SK-N-SH treated with all-trans-retinoic acid at 6 μM for 48 hours (cell line): ENCODE results near the gene FLRT3.

Experiments used
- ARNTL ChIP-seq: fragments of 450-650 bp; formaldehyde crosslinking; IDR thresholded peaks from 2 replicates; pipeline ENCODE4 v1.5.0; 2020; ENCODE audit warnings: low read depth, mild to moderate bottlenecking, moderate library complexity, borderline replicate concordance
- GLIS3 ChIP-seq: fragments of 250-450 bp; sonication (Bioruptor Pico); IDR thresholded peaks from 2 replicates; pipeline ENCODE4 v1.5.0; 2020; ENCODE audit warnings: mild to moderate bottlenecking, moderate library complexity
- PPARA ChIP-seq: fragments of 250-450 bp; sonication (Bioruptor Pico); IDR thresholded peaks from 2 replicates; pipeline ENCODE4 v1.5.0; 2020; ENCODE audit warnings: mild to moderate bottlenecking, borderline replicate concordance
- RARB ChIP-seq: fragments of 250-450 bp; sonication (Bioruptor Pico); IDR thresholded peaks from 2 replicates; pipeline ENCODE4 v1.8.0; 2021; ENCODE audit warnings: mild to moderate bottlenecking, moderate library complexity
- SNAI2 ChIP-seq: fragments of 250-450 bp; sonication (Bioruptor Pico); IDR thresholded peaks from 2 replicates; pipeline ENCODE4 v1.5.0; 2020; ENCODE audit warnings: mild to moderate bottlenecking, moderate library complexity
- ZC3H10 ChIP-seq: fragments of 250-450 bp; sonication (Bioruptor Pico); IDR thresholded peaks from 2 replicates; pipeline ENCODE4 v1.5.1; 2021; ENCODE audit warnings: mild to moderate bottlenecking, moderate library complexity
- ZNF565 ChIP-seq: fragments of 450-650 bp; formaldehyde crosslinking; conservative IDR thresholded peaks from 2 replicates; pipeline ENCODE4 v1.5.0; 2020; ENCODE audit warnings: low read depth, mild to moderate bottlenecking, moderate library complexity
- TF ChIP-seq, protein P1 (sequence below): fragments of 250-450 bp; sonication (Bioruptor Pico); IDR thresholded peaks from 2 replicates; pipeline ENCODE4 v1.8.0; 2021; ENCODE audit warnings: low read depth, mild to moderate bottlenecking, moderate library complexity, borderline replicate concordance

- TF ChIP-seq RARB: no peak
- TF ChIP-seq SNAI2: no peak
- peak; percentile 18; the same call in 1 of the 2 replicates for TF ChIP-seq ZC3H10 (CRISPR knock-in tag)
- no peak for TF ChIP-seq ARNTL (CRISPR knock-in tag)
- no peak for TF ChIP-seq ZNF565 (CRISPR knock-in tag)
- no peak for TF ChIP-seq PPARA (CRISPR knock-in tag)
- no peak for TF ChIP-seq GLIS3 (CRISPR knock-in tag)
- TF ChIP-seq, protein P1, sequence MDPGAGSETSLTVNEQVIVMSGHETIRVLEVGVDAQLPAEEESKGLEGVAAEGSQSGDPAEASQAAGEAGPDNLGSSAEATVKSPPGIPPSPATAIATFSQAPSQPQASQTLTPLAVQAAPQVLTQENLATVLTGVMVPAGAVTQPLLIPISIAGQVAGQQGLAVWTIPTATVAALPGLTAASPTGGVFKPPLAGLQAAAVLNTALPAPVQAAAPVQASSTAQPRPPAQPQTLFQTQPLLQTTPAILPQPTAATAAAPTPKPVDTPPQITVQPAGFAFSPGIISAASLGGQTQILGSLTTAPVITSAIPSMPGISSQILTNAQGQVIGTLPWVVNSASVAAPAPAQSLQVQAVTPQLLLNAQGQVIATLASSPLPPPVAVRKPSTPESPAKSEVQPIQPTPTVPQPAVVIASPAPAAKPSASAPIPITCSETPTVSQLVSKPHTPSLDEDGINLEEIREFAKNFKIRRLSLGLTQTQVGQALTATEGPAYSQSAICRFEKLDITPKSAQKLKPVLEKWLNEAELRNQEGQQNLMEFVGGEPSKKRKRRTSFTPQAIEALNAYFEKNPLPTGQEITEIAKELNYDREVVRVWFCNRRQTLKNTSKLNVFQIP: no peak
These were observed 4.5 kb downstream of the FLRT3 start for GRCh38 chr20:14332866-14333265.
